ENCODE measurements around the gene FAM131C.
A peak's percentile ranks its signal among the peaks of the same experiment; 100 is the strongest.

Gene FAM131C

DNA sequence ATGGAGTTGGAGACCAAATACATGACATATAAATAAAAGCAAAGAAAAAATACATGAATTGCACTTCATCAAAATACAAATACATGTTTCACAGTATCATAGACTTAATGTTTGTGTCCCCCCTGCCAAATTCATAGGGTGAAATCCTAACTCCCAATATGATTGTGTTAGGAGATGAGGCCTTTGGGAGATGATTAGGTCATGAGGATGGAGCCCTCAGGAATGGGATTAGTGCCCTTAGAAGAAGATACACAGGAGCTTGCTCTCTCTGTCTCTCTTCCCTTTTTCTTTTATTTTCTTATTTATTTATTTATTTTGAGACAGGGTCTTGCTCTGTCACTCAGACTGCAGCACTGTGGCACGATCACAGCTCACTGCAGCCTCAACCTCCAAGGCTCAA is 26.0 kb upstream of the FAM131C start:
- no peak for DNase-seq

DNA sequence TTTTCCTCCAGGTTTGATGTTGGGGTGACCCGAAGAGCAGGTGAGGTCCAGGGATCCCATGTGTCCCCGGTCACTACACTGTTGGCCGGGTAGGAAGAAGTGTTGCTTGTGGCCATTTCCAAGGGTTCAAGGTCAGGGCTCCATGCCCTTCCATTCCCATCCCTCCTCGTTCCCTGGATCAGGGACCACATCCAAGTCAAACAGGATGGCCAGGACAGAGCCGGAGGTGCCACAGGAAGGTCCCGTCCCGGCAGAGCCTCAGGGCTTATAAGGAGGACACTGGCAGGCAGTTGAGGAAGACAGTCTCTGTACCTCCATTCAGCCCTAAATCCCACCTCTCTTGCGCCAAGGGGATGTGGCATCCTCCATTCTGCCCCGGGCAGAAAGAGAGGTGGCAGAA is 22.0 kb upstream of the FAM131C start:
- DNase-seq, result no peak

DNA sequence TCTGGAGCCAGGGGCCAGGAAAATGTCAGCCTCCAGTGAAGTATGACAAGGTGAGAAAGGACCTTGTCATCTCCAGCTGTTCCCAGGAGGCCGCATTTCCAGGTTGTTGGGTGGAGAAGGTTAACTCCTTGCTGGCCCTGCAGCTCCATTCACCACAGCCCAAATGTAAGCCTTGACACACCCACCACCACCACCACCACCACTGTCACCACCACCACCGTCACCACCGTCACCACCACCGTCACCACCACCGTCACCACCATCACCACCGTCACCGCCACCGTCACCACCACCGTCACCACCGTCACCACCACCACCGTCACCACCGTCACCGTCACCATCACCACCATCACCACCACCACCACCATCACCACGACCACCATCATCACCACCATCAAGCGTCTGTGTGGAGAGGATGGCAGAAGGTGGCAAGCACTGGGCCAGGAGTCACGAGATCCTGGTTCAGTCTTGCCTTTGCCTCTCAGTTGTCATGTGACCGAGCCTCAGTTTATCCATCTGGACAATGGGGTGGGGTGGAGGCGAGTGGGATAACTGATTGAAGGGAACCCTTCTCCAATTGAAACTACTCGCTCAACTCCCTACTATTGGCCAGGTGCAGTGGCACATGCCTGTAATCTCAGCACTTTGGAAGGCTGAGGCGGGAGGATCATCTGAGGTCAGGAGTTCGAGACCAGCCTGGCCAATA is 21.2 kb upstream of the FAM131C start:
- DNase-seq, result no peak

DNA sequence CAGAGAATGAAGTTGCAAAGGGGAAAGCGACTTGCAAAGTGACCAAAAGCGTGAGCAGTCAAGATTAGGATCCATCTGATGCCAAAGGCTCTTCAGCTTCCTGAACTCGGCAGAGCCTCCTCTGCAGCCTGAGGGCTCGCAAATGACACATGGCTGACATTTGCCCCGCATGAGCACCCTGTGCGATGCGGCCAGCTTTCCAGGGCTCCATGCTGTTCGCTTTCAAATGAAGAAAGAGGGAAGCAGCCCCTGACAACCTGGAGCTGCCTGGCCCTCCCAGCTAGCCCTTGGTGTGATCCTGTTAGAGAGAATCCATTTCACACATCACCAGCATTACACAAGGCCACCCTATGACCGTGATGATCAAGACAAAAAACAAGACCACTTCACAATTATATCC is 20.2 kb upstream of the FAM131C start:
- no peak for DNase-seq

DNA sequence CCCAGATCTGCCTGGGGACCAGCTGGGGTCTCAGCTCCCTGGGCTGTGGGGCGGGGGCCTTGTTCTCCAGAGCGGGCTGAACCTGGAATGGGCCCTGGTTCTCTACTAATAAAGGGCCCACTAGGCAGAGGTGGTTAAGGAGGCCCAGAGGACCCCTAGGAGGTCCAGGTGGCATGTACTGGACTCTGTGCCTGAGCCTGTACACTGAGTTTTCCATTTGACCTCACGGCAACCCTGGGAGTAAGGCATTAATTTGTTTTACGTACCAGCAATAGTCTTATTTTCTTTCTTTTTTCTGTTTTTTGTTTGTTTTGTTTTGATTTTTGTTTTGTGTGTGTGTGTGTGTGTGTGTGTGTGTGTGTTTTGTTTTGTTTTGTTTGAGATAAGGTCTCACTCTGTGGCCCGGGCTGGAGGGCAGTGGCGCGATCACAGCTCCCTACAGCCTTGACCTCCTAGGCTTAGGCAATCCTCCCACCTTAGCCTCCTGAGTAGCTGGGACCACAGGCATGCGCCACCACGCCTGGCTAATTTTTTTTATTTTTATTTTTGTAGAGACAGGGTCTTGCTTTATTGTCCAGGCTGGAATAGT is 19.6 kb upstream of the FAM131C start:
- no peak for DNase-seq

DNA sequence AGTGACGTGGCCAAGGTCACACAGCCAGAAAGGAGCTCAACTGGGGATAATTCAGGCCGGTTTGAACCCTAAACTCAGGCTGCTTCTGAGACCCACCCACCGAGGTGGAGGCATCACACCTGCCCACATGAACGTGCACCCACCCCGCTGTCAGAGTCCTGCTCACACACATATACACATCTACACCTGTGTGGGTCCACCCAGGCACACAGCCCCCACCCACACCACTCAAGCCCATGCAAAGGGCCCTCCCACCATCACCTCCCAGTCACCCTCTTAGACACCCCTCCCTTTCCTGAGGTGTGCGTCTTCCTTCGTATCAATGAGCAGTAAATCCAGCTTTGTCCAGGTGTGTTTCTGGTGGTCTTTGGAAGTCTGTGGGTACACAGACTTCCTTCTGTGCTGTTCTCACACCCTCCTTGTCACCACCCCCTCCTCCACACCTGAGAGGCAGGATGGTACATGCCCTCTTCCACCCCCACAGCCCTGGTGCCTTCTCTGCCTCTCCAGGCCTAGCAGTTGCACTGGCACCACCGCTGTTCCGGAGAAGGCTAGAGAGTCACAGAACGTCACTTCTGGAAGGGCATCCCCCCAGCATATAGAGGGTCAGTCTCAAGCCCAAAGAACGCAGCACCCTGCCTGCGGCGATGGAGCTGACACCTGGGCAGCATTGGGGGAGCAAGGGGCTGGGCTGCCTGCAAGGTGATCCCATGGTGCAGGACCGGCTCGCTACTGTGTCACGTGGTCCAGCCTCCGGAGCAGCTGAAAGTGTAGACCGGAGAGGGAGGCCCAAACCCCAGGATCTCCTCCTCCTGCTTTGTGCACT is 18.9 kb upstream of the FAM131C start:
- DNase-seq, result no peak

DNA sequence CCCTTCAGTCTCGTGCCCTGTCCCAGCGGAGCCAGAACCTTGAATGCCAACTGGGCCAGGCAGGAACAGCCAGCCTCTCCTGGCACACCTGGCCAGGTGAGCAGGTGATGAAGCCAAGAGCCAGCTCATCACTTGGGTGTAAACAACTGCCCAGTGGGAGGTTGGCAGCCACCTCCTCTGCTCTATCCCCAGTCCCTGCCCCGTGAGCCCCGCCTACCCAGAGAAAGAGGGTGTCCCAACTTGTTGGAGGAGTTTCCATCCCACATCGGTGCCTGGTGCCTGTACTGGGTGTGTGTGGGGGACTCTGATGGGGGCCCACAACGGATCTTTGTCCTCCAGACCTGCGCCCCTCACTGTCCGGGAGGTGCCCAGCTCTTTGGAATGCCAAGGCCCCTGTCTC is 17.8 kb upstream of the FAM131C start:
- DNase-seq, result no peak

DNA sequence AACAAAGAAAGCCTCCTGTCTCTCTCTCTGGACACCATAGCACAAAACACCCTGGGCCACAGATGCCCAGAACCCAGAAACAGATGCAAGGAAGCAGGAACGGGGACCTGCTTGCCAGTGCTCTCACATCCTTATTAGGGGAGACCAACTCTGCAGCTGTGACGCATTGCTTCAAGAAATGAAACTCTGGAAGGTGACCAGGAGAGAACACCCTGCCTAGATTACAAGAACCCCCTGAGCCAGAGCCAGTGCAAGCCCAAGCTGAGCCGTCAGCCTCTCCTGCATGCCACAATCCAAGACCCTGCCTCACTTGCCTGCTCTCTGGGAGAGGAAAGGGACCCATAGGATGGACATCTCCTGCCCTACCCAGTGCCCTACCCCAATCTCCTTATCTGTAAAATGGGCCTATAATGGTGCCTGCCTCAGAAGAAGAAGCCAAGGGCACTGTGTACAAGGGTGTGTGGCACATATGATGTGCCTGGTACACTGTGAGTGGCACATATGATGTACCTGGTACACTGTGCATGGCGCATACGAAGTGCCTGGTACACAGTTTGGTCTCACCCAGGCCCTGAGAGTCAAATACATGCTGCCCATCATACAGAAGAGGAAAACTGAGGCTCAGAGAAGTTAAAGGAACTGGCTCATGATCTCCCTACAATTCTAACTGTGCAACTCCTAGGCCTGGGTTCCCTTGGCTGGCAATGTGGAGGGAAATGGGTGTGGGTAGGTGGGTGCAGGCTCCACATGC is 16.8 kb upstream of the FAM131C start:
- DNase-seq, result no peak

DNA sequence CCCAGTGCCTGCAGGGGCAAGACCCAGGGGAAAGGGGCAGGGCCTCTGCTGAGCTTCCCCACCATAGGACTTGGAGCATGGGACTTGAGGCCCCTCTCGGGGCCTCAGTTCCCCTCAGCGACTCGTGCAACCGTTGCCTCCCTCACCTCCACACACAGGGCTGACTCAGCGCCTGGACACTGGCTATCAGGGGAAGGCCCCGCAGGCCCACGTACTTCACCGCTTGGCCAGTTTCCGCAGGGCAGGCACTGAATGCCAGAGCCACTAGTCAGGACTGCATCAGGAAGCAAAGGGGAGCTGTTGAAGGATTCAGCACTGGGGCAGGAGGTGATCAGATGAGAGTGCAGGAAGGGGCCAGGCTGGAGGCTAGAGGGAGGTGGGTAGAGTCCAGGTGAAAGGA is 15.5 kb upstream of the FAM131C start:
- no peak for DNase-seq

DNA sequence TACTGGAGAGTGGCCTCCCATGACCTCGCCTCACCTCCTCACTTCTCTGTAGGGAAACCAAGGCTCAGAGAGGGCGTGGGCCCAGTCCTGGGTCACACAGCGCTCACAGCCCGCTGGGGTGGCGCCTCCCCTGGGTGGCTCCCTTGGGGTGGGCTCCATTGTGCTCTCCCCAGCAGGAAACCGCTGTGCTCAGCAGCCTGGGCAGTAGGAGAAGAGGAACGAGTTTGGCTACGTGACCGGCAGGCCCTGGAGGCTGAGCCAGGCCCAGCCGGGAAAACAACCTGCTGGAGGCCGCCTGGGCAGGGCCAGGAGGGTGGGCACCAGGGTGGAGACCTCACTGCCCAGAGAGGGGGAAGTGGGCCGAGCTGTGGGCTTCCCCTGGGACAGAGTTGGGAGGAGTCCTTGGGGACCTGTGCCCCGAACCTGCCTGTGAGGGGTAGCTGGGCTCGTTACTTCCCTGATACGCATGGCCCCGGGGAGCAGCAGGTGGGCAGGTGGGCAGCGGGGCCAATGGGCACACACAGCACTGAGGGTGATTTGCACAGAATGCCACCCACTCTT is 15.0 kb upstream of the FAM131C start:
- no peak for DNase-seq

DNA sequence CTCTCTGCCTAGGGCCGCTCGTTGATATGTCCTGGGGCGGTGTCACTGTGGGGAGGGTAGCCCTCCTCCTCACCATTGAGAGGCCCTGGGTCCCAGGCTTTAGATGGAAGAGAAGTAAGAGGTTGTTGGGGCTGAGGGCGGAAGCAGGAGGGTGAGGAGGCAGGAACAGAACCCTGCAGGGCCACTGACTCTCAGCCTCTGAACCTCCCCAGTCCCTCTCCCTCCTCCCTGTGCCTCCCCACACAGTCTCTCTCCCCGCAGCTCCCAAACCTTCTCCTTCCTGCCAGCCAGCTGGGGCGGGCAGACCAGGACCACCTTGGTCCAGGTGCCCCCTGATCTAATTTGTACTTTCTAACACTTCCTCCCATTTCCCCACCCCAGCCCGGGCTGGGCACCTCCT is 14.3 kb upstream of the FAM131C start:
- DNase-seq, result no peak

DNA sequence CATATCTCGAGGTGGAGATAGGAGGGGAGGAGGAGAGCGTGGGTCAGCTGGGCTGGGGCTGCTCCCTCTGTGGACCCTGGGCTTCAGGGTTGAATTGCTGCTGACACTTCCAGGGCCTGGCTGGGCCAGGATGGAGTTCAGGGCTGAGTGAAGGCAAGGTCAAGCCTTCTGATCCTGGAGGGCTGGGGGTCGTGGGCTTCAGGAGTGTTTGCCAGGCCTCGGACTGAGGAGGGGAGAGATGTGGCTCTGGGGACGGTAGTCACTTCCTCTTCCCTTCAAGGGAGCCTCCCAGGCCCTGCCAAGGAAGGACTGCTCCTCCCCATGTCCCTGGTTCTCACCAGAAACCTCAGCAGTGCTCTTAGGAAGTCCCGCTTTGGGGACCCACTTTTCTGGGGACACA is 12.1 kb upstream of the FAM131C start:
- DNase-seq, result no peak

DNA sequence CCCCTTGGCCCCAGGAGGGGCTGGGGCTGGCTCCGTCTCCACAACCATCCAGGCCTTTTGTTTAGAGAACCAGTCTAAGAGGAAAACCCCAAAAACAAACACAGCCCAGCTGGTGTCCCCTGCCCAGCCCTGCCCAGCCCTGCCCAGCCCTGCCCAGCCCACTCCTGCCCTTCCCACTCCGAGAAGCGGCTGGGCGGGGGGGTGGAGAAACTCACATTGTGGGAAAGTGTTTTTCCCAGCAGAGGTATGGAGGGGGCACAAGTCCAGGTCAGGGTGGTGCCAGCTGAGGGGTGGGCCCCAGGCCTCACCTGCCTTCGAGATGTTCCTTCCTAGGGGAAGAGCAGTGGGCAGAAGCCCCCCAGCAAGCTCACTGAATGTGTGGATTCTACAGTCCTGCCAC is 10.0 kb upstream of the FAM131C start:
- DNase-seq, result no peak

DNA sequence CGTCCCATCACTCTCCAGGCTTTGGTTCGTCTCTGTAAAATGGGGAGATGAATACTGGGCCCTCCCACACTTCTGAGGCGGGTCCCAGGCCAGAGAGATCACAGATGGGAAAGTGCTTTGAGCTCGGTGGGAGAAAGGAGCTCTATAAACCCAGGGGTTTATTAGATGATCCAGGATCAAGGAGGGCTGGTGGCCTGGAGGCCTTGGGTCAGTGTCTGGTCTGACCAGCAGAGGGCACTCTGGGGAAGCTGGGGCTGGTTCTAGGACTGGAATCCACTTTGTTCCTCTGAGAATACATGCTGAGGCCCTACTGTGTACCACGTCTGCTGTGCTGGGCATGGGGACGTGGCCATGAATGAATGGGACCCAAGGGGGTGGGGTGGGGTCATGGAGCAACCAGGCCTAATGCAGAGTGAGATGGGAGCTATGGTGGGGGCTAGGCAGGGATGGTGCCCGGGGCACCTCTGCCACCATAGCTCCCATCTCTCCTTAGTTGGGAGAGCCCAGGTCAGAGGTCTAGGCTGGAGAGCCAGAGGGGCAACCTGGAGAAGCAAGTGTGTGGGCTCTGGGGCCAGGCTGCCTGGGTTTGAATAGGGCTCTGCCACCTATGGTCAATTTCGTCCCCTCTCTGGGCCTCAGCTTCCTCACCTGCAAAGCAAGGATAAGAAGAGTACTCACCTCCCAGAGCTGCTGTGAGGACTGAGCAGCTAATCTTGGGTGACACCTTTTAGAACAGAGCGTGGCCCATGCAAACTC is 9.0 kb upstream of the FAM131C start:
- peak; percentile 49 to 51 for DNase-seq

DNA sequence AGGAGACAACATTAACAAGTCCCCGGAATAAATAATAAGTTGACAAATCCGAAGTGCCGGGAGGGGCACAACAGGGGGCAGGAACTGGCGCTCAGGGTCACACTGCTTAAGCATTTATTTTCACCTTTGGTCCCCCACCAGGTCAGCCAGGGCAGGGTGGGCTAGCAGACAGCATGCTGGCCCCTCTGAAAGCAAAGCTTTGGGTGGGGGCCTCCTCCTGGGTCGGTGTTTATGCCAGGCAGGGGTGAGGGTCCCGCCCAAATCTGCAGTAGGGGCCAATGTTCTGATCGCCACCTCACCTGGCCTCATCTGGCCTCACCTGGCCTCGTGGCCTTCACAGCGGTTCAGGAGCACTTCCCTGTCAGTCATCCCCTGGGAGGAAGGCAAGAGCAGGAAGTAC is 8.2 kb upstream of the FAM131C start:
- DNase-seq, result no peak

DNA sequence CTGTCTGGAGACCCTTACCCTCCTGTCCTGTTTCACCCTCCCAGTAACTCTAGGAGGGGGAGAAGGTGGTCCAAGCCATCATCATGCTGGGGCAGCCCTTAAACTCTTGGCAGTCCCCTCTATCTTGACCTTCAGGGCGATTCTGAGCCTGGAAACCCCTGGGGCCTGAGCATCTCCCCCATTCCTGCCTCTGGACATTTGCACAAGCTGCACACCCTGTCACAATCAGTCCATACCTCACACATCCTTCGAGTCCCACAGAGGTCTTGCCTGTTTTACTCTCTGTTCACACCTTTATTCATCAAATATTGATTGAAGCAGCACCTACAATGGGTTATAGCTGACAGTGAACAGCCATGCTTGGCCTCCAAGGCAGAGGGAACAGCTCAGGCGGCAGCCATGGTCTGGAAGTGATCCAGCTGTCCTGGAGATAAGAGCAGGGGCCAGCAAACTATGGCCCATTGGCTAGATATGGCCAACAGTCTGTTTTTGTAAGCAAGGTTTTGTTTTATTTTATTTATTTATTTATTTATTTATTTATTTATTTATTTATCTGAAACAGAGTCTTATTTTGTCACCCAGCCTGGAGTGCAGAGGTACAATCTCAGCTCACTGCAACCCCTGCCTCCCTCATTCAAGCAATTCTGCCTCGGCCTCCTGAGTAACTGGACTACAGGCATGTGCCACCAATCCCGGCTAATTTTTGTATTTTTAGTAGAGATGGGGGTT is 7.1 kb upstream of the FAM131C start:
- DNase-seq, result no peak

DNA sequence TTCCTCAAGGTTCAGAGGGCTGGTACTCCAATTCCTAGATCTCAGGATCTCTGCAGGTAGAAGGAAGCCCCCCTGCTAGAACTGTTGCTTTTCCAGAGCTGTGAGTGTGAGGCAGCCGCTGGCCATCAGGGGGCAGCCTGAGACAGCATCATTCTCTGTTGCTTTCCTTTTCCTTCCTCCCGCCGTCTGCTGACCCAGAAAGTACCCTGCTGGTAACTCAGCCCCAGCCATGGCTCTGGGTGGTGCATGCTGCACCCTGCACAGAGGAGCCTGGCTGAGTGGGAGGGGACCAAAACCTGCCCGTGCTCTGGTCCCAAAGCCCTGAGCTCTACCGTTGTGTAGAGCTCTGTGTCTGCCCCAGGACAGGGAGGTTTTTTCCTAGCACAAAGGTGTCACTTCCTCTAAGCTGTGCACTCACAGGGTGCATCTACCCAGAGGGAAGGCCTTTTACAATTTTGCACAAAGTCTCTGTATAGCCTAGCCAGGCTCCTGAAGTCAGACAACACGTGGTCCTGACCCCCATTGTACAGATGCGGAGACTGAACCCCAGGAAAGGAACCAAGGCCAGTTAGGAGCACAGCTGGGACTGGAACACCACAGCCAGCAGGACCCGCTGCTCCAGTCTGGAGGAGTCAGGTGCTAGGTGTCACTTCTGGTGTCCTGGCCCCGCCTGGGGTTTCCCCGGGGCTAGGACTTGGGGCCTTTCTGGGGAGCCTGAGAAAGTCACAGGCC is 5.6 kb upstream of the FAM131C start:
- peak; percentile 48 to 61 for DNase-seq

DNA sequence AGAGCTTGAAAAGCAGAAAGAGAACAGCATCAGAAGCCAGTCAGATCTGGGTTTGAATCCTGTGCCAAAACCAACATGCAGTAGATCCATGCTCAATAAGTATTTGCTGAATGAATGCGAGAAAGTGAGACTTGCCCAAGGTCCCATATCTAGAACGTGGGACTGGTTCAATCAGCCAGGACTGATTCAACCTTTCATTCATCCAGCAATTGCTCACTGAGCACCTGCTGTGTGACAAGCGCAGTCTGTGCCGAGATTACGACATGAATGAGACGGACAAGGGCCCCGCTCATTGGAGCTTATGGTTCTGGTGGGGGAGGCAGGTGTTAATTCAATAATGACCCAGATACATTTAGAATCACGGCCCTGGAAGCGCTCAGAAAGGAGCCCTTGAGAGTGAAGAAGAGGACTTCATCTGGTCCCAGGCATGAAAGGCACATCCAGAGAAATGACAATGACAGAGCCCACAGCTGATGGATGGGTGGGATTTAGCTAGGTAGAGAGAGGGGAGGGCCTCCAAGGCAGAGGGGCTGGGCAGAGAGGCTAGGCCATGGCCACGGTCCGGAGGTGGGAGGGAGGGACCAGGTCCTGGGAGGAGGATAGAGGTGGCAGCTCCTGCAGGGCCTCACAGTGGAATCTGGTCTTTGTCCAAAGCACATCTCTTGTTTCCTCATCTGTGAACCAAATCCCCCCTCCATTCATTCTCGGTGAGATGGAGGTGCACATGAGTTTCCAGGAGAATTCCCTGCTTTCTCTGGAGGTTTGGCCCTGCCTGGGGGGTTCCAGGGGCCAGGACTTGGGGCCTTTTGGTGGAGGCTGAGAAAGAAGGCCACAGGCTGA is 4.2 kb upstream of the FAM131C start:
- peak in 1 of 2 experiments; percentile 40 for DNase-seq

DNA sequence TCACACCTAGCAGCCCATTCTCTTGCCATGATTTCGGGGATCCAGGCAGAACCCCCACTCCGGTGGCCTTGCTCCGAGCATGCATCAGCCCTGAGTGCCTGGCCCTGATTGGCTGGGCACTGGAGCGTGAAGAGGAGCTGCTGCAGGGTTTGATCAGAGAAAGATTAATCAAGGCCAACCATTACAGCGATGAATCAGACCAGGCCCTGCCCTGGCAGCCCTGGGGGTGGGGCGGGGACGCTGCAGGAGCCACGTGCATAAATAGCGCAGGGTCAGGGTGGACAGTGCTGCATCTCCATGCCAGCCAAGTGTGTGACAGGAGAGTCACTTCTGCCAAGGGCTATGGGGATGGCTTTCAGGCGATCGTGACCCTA is 3.4 kb upstream of the FAM131C start:
- peak in 1 of 2 experiments; percentile 61 for DNase-seq

Measured in SHP77 (cell line).